SK-N-SH treated with all-trans-retinoic acid at 6 μM for 48 hours (cell line): ENCODE data around the gene ADARB2.

Source experiments
- ATAC-seq: fragments of 200-7000 bp; cut with Tn5 transposase; 3 replicates; pipeline ENCODE4 v1.9.1; 2020; ENCODE audit warnings: mild to moderate bottlenecking, moderate library complexity
- ESRRG ChIP-seq: fragments of 250-450 bp; sonication (Bioruptor Pico); IDR thresholded peaks from 2 replicates; pipeline ENCODE4 v1.6.1; 2021; ENCODE audit warnings: mild to moderate bottlenecking
- GLIS3 ChIP-seq: fragments of 250-450 bp; sonication (Bioruptor Pico); IDR thresholded peaks from 2 replicates; pipeline ENCODE4 v1.5.0; 2020; ENCODE audit warnings: mild to moderate bottlenecking, moderate library complexity
- ISL1 ChIP-seq: fragments of 250-450 bp; sonication (Bioruptor Pico); IDR thresholded peaks from 2 replicates; pipeline ENCODE4 v2.1.2; 2022; ENCODE audit warnings: mild to moderate bottlenecking, moderate library complexity
- OSR1 ChIP-seq: fragments of 250-450 bp; sonication (Bioruptor Pico); IDR thresholded peaks from 2 replicates; pipeline ENCODE4 v1.8.0; 2022; ENCODE audit warnings: moderate library complexity, mild to moderate bottlenecking, inconsistent platforms
- PATZ1 ChIP-seq: fragments of 250-450 bp; sonication (Bioruptor Pico); IDR thresholded peaks from 2 replicates; pipeline ENCODE4 v1.8.0; 2020; ENCODE audit warnings: mild to moderate bottlenecking, moderate library complexity, borderline replicate concordance
- PPARA ChIP-seq: fragments of 250-450 bp; sonication (Bioruptor Pico); IDR thresholded peaks from 2 replicates; pipeline ENCODE4 v1.5.0; 2020; ENCODE audit warnings: mild to moderate bottlenecking, borderline replicate concordance
- RARB ChIP-seq: fragments of 250-450 bp; sonication (Bioruptor Pico); IDR thresholded peaks from 2 replicates; pipeline ENCODE4 v1.8.0; 2021; ENCODE audit warnings: mild to moderate bottlenecking, moderate library complexity
- SNAI2 ChIP-seq: fragments of 250-450 bp; sonication (Bioruptor Pico); IDR thresholded peaks from 2 replicates; pipeline ENCODE4 v1.5.0; 2020; ENCODE audit warnings: mild to moderate bottlenecking, moderate library complexity
- TCF4 ChIP-seq: fragments of 250-450 bp; sonication (Bioruptor Pico); IDR thresholded peaks from 2 replicates; pipeline ENCODE4 v1.8.0; 2021; ENCODE audit warnings: mild to moderate bottlenecking, moderate library complexity, borderline replicate concordance
- TOX ChIP-seq: fragments of 250-450 bp; sonication (Bioruptor Pico); IDR thresholded peaks from 2 replicates; pipeline ENCODE4 v1.8.0; 2021; ENCODE audit warnings: mild to moderate bottlenecking, moderate library complexity, borderline replicate concordance
- TSHZ2 ChIP-seq: fragments of 250-450 bp; sonication (Bioruptor Pico); IDR thresholded peaks from 2 replicates; pipeline ENCODE4 v1.5.0; 2020; ENCODE audit warnings: mild to moderate bottlenecking, moderate library complexity
- ZC3H10 ChIP-seq: fragments of 250-450 bp; sonication (Bioruptor Pico); IDR thresholded peaks from 2 replicates; pipeline ENCODE4 v1.5.1; 2021; ENCODE audit warnings: mild to moderate bottlenecking, moderate library complexity
- ZFP3 ChIP-seq: fragments of 250-450 bp; sonication (Bioruptor Pico); IDR thresholded peaks from 2 replicates; pipeline ENCODE4 v1.5.0; 2020; ENCODE audit warnings: mild to moderate bottlenecking, moderate library complexity
- ZFP30 ChIP-seq: fragments of 450-650 bp; formaldehyde crosslinking; IDR thresholded peaks from 2 replicates; pipeline ENCODE4 v1.5.0; 2022; ENCODE audit warnings: mild to moderate bottlenecking, moderate library complexity
- ZNF8 ChIP-seq: fragments of 450-650 bp; formaldehyde crosslinking; IDR thresholded peaks from 2 replicates; pipeline ENCODE4 v1.5.0; 2020; ENCODE audit warnings: mild to moderate bottlenecking, moderate library complexity
- TF ChIP-seq, protein P1 (sequence below): fragments of 250-450 bp; sonication (Bioruptor Pico); IDR thresholded peaks from 2 replicates; pipeline ENCODE4 v1.5.1; 2021; ENCODE audit warnings: mild to moderate bottlenecking, moderate library complexity
- TF ChIP-seq, protein P2 (sequence below): fragments of 250-450 bp; sonication (Bioruptor Pico); IDR thresholded peaks from 2 replicates; pipeline ENCODE4 v1.8.0; 2021; ENCODE audit warnings: low read depth, mild to moderate bottlenecking, moderate library complexity, borderline replicate concordance
- TF ChIP-seq, protein P3 (sequence below): fragments of 250-450 bp; sonication (Bioruptor Pico); IDR thresholded peaks from 2 replicates; pipeline ENCODE4 v1.5.1; 2020; ENCODE audit warnings: low read depth, mild to moderate bottlenecking, moderate library complexity

ADARB2 gene

DNA sequence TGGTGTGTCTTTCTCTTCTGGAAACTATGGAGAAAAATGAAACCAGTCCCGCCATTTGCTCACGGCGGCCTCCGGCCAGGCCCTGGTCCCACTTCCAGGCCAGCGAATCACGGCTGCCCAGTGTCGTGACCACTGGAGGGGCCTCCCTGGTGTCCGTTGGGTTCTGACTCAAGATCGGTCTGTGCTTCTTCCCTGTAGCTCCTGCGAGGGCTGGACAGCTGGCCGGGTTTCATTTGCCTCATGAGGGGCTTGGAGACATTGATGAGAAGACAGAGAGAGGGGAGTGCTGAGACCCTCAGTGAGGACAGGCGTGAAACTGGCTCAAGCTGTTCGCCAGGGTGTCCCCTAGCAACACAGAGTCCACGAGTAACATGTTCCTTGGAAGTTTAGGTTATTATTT is 108.6 kb downstream of the ADARB2 start:
- no peak for ATAC-seq
- TF ChIP-seq TOX (CRISPR knock-in tag): no peak

DNA sequence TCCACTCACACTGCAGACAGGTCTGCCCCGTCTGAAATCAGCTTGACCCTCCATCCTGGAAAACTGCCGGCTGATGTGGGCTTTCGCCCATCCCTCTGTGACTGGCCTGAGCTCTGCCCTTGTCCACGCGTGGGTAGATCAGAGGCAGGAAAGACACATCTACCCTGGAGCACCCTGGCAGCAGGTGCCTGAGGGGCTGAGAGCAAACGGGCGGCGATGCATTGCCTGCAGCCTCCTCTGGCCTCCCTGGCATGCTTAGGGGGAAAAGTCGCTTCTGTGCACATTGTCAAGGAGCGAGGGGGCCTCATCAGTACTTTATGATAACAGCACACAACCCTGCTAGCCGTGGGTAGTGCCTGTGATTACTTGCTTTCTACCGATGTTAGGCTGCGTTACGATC is 109.4 kb downstream of the ADARB2 start:
- TF ChIP-seq RARB (CRISPR knock-in tag): no peak
- TF ChIP-seq ESRRG: no peak
- TF ChIP-seq PPARA (CRISPR knock-in tag): no peak
- no peak for ATAC-seq

GRCh38 chr10:1626835-1627234 is 110.5 kb downstream of the ADARB2 start:
- no peak for ATAC-seq
- TF ChIP-seq, protein P1, sequence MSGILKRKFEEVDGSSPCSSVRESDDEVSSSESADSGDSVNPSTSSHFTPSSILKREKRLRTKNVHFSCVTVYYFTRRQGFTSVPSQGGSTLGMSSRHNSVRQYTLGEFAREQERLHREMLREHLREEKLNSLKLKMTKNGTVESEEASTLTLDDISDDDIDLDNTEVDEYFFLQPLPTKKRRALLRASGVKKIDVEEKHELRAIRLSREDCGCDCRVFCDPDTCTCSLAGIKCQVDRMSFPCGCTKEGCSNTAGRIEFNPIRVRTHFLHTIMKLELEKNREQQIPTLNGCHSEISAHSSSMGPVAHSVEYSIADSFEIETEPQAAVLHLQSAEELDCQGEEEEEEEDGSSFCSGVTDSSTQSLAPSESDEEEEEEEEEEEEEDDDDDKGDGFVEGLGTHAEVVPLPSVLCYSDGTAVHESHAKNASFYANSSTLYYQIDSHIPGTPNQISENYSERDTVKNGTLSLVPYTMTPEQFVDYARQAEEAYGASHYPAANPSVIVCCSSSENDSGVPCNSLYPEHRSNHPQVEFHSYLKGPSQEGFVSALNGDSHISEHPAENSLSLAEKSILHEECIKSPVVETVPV (CRISPR knock-in tag): no peak
- TF ChIP-seq ESRRG (no peak), OSR1 (no peak), GLIS3 (CRISPR knock-in tag) (no peak), ZFP30 (no peak), ZFP3 (CRISPR knock-in tag) (no peak), TCF4 (CRISPR knock-in tag) (no peak), TSHZ2 (CRISPR knock-in tag) (no peak), PPARA (CRISPR knock-in tag) (no peak), SNAI2 (CRISPR knock-in tag) (no peak), PATZ1 (CRISPR knock-in tag) (no peak)
- TF ChIP-seq, protein P2, sequence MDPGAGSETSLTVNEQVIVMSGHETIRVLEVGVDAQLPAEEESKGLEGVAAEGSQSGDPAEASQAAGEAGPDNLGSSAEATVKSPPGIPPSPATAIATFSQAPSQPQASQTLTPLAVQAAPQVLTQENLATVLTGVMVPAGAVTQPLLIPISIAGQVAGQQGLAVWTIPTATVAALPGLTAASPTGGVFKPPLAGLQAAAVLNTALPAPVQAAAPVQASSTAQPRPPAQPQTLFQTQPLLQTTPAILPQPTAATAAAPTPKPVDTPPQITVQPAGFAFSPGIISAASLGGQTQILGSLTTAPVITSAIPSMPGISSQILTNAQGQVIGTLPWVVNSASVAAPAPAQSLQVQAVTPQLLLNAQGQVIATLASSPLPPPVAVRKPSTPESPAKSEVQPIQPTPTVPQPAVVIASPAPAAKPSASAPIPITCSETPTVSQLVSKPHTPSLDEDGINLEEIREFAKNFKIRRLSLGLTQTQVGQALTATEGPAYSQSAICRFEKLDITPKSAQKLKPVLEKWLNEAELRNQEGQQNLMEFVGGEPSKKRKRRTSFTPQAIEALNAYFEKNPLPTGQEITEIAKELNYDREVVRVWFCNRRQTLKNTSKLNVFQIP (CRISPR knock-in tag): no peak
- TF ChIP-seq, protein P3, sequence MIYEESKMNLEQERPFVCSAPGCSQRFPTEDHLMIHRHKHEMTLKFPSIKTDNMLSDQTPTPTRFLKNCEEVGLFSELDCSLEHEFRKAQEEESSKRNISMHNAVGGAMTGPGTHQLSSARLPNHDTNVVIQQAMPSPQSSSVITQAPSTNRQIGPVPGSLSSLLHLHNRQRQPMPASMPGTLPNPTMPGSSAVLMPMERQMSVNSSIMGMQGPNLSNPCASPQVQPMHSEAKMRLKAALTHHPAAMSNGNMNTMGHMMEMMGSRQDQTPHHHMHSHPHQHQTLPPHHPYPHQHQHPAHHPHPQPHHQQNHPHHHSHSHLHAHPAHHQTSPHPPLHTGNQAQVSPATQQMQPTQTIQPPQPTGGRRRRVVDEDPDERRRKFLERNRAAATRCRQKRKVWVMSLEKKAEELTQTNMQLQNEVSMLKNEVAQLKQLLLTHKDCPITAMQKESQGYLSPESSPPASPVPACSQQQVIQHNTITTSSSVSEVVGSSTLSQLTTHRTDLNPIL: no peak

DNA sequence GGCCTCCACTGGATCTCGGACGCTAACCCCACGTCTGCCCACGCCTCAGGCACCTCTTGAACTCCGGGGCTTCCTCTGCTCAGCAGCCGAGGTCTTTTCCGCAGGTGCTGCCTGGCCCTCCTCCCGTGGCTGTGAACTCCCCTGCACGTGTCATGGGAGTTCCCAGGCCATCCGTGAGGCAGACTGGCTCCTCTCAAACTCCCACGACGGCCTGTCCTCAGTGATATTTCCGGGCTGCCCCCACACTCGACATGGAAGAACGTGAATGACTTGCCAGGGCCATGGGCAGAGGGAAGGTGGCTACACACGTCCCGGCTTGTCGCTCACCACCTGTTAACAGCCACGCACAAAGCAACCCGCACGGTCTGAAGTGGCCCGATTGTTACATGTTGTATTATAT is 110.9 kb downstream of the ADARB2 start:
- no peak for ATAC-seq
- TF ChIP-seq ISL1 (no peak), TCF4 (CRISPR knock-in tag) (no peak), TOX (CRISPR knock-in tag) (no peak), PPARA (CRISPR knock-in tag) (no peak), ZFP3 (CRISPR knock-in tag) (no peak), RARB (CRISPR knock-in tag) (no peak), ESRRG (no peak)
- TF ChIP-seq, all 23 proteins: peak for 0

DNA sequence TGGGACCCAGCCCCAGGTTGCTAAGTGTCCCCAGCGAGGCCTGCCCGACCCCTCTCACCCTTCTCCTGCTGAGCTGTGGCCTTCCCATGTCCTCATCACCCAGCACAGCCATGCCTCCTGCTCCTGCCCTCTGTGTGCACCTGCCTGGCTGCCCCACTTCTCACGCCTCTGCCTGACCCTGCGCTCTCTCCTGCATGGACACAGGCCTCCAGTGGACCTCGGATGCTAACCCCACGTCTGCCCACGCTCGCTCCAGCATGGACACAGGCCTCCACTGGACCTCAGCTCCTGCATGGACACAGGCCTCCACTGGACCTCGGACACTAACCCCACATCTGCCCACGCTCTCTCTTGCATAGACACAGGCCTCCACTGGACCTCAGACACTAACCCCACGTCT is 111.6 kb downstream of the ADARB2 start:
- TF ChIP-seq PPARA (CRISPR knock-in tag): no peak
- no peak for TF ChIP-seq SNAI2 (CRISPR knock-in tag)
- no peak for TF ChIP-seq ZNF8 (CRISPR knock-in tag)
- no peak for TF ChIP-seq ISL1
- TF ChIP-seq TSHZ2 (CRISPR knock-in tag): no peak
- TF ChIP-seq PATZ1 (CRISPR knock-in tag): no peak
- TF ChIP-seq ZC3H10 (CRISPR knock-in tag): no peak
- no peak for ATAC-seq
